Measurements from ENCODE around the gene HMGB1. TPM values are rescaled to one million over a fixed set of nuclear protein-coding genes. Genes with fewer than 3 reads are reported as not detected.
A peak's percentile ranks its signal among the peaks of the same experiment; 100 is the strongest.

Gene HMGB1
- total and polyA plus RNA-seq, 2 of the 4 experiments (the other 2 are of a cell fraction), result 185 to 276 TPM

GRCh38 chr13:30463787-30464495 lies 1.8 kb downstream of the HMGB1 start:
- Histone ChIP-seq H3K18ac (ENCODE audit: low read depth, low read length) (peak overlapping the region; percentile 36), H3K56ac (ENCODE audit: extremely low read depth, insufficient read depth, low read length) (peak overlapping the region; percentile 99), H2BK5ac (ENCODE audit: low read depth, low read length, poor library complexity, severe bottlenecking) (peak overlapping the region; percentile 84), H3K36me3 (ENCODE audit: control insufficient read depth, insufficient read depth, low read length) (peaks cover 2% of the 10 kb centered on the region), H2BK15ac (ENCODE audit: low read depth, low read length) (peak overlapping the region; percentile 3; the same call in 1 of the 3 replicates), H3K27ac (ENCODE audit: insufficient read depth, low read length) (peak overlapping the region; percentile 94), H3K14ac (replicated peaks; ENCODE audit: low read depth, low read length) (peak overlapping the region; percentile 92), H3K27me3 (ENCODE audit: control insufficient read depth, insufficient read depth, low read length) (no peaks in the 10 kb centered on the region), H2AK9ac (replicated peaks; ENCODE audit: low read depth, low read length, poor library complexity) (peak overlapping the region; percentile 91), H3K4ac (ENCODE audit: low read depth, low read length) (peak overlapping the region; percentile 68), H3K23ac (ENCODE audit: low read depth, low read length) (peak overlapping the region; percentile 90), H3K79me1 (ENCODE audit: low read depth in 1 of 2, low read length in 2 of 2) (peaks cover 6 to 9% of the 10 kb centered on the region in 2 experiments; a peak in 3 of 4 replicates), H4K20me1 (ENCODE audit: insufficient read depth, low read length) (peaks cover 6% of the 10 kb centered on the region; the same call in 1 of the 2 replicates), H3K9me1 (ENCODE audit: insufficient read depth, low read length) (no peaks in the 10 kb centered on the region), H3K4me1 (ENCODE audit: control insufficient read depth, insufficient read depth, low read length) (peaks cover 3% of the 10 kb centered on the region), H3K4me3 (ENCODE audit: insufficient read depth, low read depth, low read length) (peak overlapping the region; percentile 74), H4K8ac (ENCODE audit: low read depth in 2 of 2, low read length in 2 of 2) (peak overlapping the region; percentile 59 to 64), H2AFZ (replicated peaks; ENCODE audit: low read length, poor library complexity) (peak overlapping the region; percentile 77), H2BK120ac (ENCODE audit: low read depth, low read length) (peak overlapping the region; percentile 60), H3K9ac (ENCODE audit: low read depth, low read length) (peak overlapping the region; percentile 73), H3K9me3 (ENCODE audit: control insufficient read depth, insufficient read depth, low read length) (no peaks in the 10 kb centered on the region), H4K91ac (ENCODE audit: insufficient read depth, low read depth, low read length) (peak overlapping the region; percentile 59), H2BK20ac (ENCODE audit: low read depth, low read length) (0 out of 2 replicates have a peak overlapping the region, but pooled peaks have one; percentile 37), H3K4me2 (ENCODE audit: low read depth, low read length) (peak overlapping the region; percentile 96), H2AK5ac (ENCODE audit: low read depth, low read length) (peak overlapping the region; percentile 70; the same call in 1 of the 2 replicates), H4K5ac (ENCODE audit: low read depth, low read length) (peak overlapping the region; percentile 8)
- 0% methylated on average over 3 of the region's 32 CpGs; no CpG with 5 or more reads in 1 of the 2 experiments for WGBS, 2 experiments (ENCODE audit: extremely low coverage in 2 of 2, insufficient read length in 1 of 2)
- ChIA-PET CTCF (interaction anchor here (0.6 to 1.1 kb wide), 2 partner anchors 289 to 402 kb away, joined by 3 to 5 read pairs; no protein-coding TSS in a partner anchor), POLR2A (ENCODE audit: unreplicated experiment) (interaction anchor here (0.6 kb wide), 2 partner anchors 191 to 703 kb away, joined by 3 to 4 read pairs; no protein-coding TSS in a partner anchor)
- in situ Hi-C loops (cut with MboI; ENCODE audit: low sequenced_read_pairs), result loop anchor here (10.0 to 25.0 kb wide), 3 partner anchors 151 to 581 kb away; partner anchors contain the start of gene USPL1
- ATAC-seq (ENCODE audit: low read depth), result peak; percentile 4
- TF ChIP-seq MAZ (IDR thresholded peaks at IDR 0.05; ENCODE audit: borderline replicate concordance, low read depth, low read length) (no peak), POLR2A (IDR thresholded peaks at IDR 0.05; ENCODE audit: low read depth, low read length) (0 out of 2 replicates have a peak, but pooled peaks have one; percentile 1), RAD21 (IDR thresholded peaks at IDR 0.05; ENCODE audit: low read length) (peak; percentile 7; the same call in 1 of the 2 replicates), FOS (IDR thresholded peaks at IDR 0.05; ENCODE audit: low read depth, low read length) (no peak), RFX5 (IDR thresholded peaks at IDR 0.05; ENCODE audit: low read depth, low read length) (no peak), SMC3 (IDR thresholded peaks at IDR 0.05; ENCODE audit: low read depth, low read length) (no peak), CEBPB (IDR thresholded peaks at IDR 0.05; ENCODE audit: low read depth, low read length) (no peak), BHLHE40 (IDR thresholded peaks at IDR 0.05; ENCODE audit: low read depth, low read length) (no peak), NFE2L2 (IDR thresholded peaks at IDR 0.05; ENCODE audit: low read depth, low read length) (no peak)
- dilution Hi-C loops (cut with HindIII; ENCODE audit: low sequenced_read_pairs, unreplicated experiment), result no loop called here
- BruUV-seq (replicated peaks), result no TSS peak
- intact Hi-C loops (cut with micrococcal nuclease), result loop anchor here (1.0 to 2.0 kb wide), 3 partner anchors 337 to 581 kb away; no protein-coding TSS in a partner anchor
- peak; percentile 50 for DNase-seq
